HepG2 (cell line): Measurements from ENCODE around the gene PSMB11. TPM values are rescaled to one million over a fixed set of nuclear protein-coding genes. Genes with fewer than 3 reads are reported as not detected.
A peak's percentile ranks its signal among the peaks of the same experiment; 100 is the strongest.

Experiments
- AGO2 ChIP-seq: fragments of 200-400 bp; formaldehyde crosslinking; optimal IDR thresholded peaks from 2 replicates; pipeline ENCODE3; 2017; ENCODE audit warnings: mild to moderate bottlenecking, low read depth, low read length, moderate library complexity
- CHD2 ChIP-seq: IDR thresholded peaks from 2 replicates; pipeline ENCODE4 v1.6.1; 2011; ENCODE audit warnings: low read depth, low read length, improper control_type of control experiment
- FOXP1 ChIP-seq, 2 experiments: fragments of 450-650 bp in 1 of 2; IDR thresholded peaks; 2 replicates each; pipeline ENCODE4 v1.6.1; 2017 to 2018; ENCODE audit warnings: antibody characterized with exemption in 1 of 2
- GATAD1 ChIP-seq: IDR thresholded peaks from 2 replicates; pipeline ENCODE4 v1.6.1; 2016; ENCODE audit warnings: missing genetic modification reagents, missing compliant biosample characterization
- HNF4G ChIP-seq, 2 experiments: sonication (generic) in 1 of 2; formaldehyde crosslinking in 1 of 2; IDR thresholded peaks; 2 replicates each; pipeline versions ENCODE4 v1.4.0 to v1.6.1; 2011 to 2020; ENCODE audit warnings: borderline replicate concordance in 2 of 2, low read depth in 2 of 2, mild to moderate bottlenecking in 2 of 2, low read length in 1 of 2, missing genetic modification reagents in 1 of 2, moderate library complexity in 1 of 2
- KDM5A ChIP-seq: fragments of 200-600 bp; sonication (generic); IDR thresholded peaks from 2 replicates; pipeline ENCODE4 v1.7.0; 2018; ENCODE audit warnings: antibody characterized with exemption, mild to moderate bottlenecking, low read length, borderline replicate concordance
- MAZ ChIP-seq, 2 experiments: sonication (generic) in 1 of 2; formaldehyde crosslinking in 1 of 2; IDR thresholded peaks; 2 replicates each; pipeline versions ENCODE4 v1.5.0 to v1.6.1; 2012 to 2020; ENCODE audit warnings: low read depth in 2 of 2, mild to moderate bottlenecking in 2 of 2, borderline replicate concordance in 1 of 2, improper control_type of control experiment in 1 of 2, low read length in 1 of 2, missing genetic modification reagents in 1 of 2, moderate library complexity in 1 of 2
- MTA1 ChIP-seq: sonication (generic); formaldehyde crosslinking; IDR thresholded peaks from 2 replicates; pipeline ENCODE4 v1.4.0; 2020; ENCODE audit warnings: missing genetic modification reagents, mild to moderate bottlenecking, borderline replicate concordance
- NCOR1 ChIP-seq: fragments of 200-600 bp; sonication (generic); IDR thresholded peaks from 2 replicates; pipeline ENCODE4 v1.7.0; 2017; ENCODE audit warnings: antibody characterized with exemption, low read length, borderline replicate concordance
- SAFB2 ChIP-seq: sonication (generic); formaldehyde crosslinking; IDR thresholded peaks from 2 replicates; pipeline ENCODE4 v1.5.1; 2020; ENCODE audit warnings: missing genetic modification reagents, low read depth, mild to moderate bottlenecking, borderline replicate concordance
- ZBTB14 ChIP-seq: sonication (generic); formaldehyde crosslinking; IDR thresholded peaks from 2 replicates; pipeline ENCODE4 v1.4.0; 2020; ENCODE audit warnings: missing genetic modification reagents
- ZKSCAN8 ChIP-seq: IDR thresholded peaks from 2 replicates; pipeline ENCODE4 v1.6.1; 2016; ENCODE audit warnings: borderline replicate concordance, missing genetic modification reagents, missing compliant biosample characterization
- ZNF275 ChIP-seq: sonication (generic); formaldehyde crosslinking; IDR thresholded peaks from 2 replicates; pipeline ENCODE4 v1.8.0; 2022; ENCODE audit warnings: missing genetic modification reagents, mild to moderate bottlenecking, inconsistent platforms, borderline replicate concordance
- ZNF281 ChIP-seq: sonication (generic); formaldehyde crosslinking; IDR thresholded peaks from 2 replicates; pipeline ENCODE4 v1.4.0; 2020; ENCODE audit warnings: missing genetic modification reagents, borderline replicate concordance
- ZNF292 ChIP-seq: sonication (generic); formaldehyde crosslinking; IDR thresholded peaks from 2 replicates; pipeline ENCODE4 v1.8.1; 2022; ENCODE audit warnings: mild to moderate bottlenecking, low read depth, missing genetic modification reagents, borderline replicate concordance
- ZNF619 ChIP-seq: sonication (generic); formaldehyde crosslinking; IDR thresholded peaks from 2 replicates; pipeline ENCODE4 v1.4.0; 2020; ENCODE audit warnings: mild to moderate bottlenecking, missing genetic modification reagents
- ZNF691 ChIP-seq: sonication (generic); formaldehyde crosslinking; IDR thresholded peaks from 2 replicates; pipeline ENCODE4 v1.4.0; 2020; ENCODE audit warnings: missing genetic modification reagents, low read depth, mild to moderate bottlenecking, borderline replicate concordance
- ZNF777 ChIP-seq: sonication (generic); formaldehyde crosslinking; IDR thresholded peaks from 2 replicates; pipeline ENCODE4 v1.4.0; 2020; ENCODE audit warnings: missing genetic modification reagents
- ZNF850 ChIP-seq: sonication (generic); formaldehyde crosslinking; conservative IDR thresholded peaks from 2 replicates; pipeline ENCODE4 v1.9.0; 2021; ENCODE audit warnings: mild to moderate bottlenecking, missing genetic modification reagents
- ZNF878 ChIP-seq: sonication (generic); formaldehyde crosslinking; IDR thresholded peaks from 2 replicates; pipeline ENCODE4 v1.8.1; 2023; ENCODE audit warnings: mild to moderate bottlenecking, missing genetic modification reagents, moderate library complexity
- ZSCAN25 ChIP-seq: sonication (generic); formaldehyde crosslinking; IDR thresholded peaks from 2 replicates; pipeline ENCODE4 v1.8.0; 2022; ENCODE audit warnings: mild to moderate bottlenecking, missing genetic modification reagents
- polyA plus RNA-seq, 8 experiments: library from polyadenylated mRNA; depleted of rRNA in 3 of 8; stranded (reverse) in 7 of 8; unstranded in 1 of 8; fragments of >200 nt; fragmentation: Illumina TruSeq in 4 of 8; extraction: Trizol in 4 of 8; gene quantifications; 2 replicates each; pipeline versions ENCODE4 v1.2.1 to v1.2.3, GENCODE V29; 2011 to 2016; ENCODE audit warnings: low read depth in 4 of 8, missing spikeins in 1 of 8, mixed read lengths in 1 of 8; ENCODE audit not compliant: insufficient read depth in 1 of 8
- total RNA-seq, 5 experiments: library from RNA; depleted of rRNA; stranded (reverse); fragments of >200 nt; fragmentation: Illumina TruSeq; extraction: Trizol; gene quantifications; 2 replicates each; pipeline ENCODE4 v1.2.3, GENCODE V29; 2016; ENCODE audit warnings: low read depth in 1 of 5

The PSMB11 gene
- total and polyA plus RNA-seq, 2 of the 13 experiments (the other 11 are each of a cell fraction or from before 2014, with no cell fraction given): not detected

- peak; percentile 90; the same call in 1 of the 2 replicates for TF ChIP-seq ZNF878 (CRISPR knock-in tag)
- peak; percentile 100 for TF ChIP-seq ZNF619 (CRISPR knock-in tag)
- no peak for TF ChIP-seq ZNF850 (CRISPR knock-in tag)
- peak; percentile 83 for TF ChIP-seq ZNF777 (CRISPR knock-in tag)
- peak; percentile 84 for TF ChIP-seq CHD2
- peak; percentile 95 for TF ChIP-seq ZBTB14
- TF ChIP-seq FOXP1 (IDR thresholded peaks at IDR 0.05): peak; percentile 81; the same call in 1 of the 2 replicates
- TF ChIP-seq FOXP1 (CRISPR knock-in tag; IDR thresholded peaks at IDR 0.05): peak; percentile 94
- TF ChIP-seq ZSCAN25 (CRISPR knock-in tag): peak; percentile 95
- TF ChIP-seq NCOR1: no peak
- peak; percentile 50; the same call in 1 of the 2 replicates for TF ChIP-seq HNF4G (IDR thresholded peaks at IDR 0.05; ENCODE audit: borderline replicate concordance, low read depth, low read length)
- no peak; the same call in 1 of the 2 replicates for TF ChIP-seq HNF4G (CRISPR knock-in tag; IDR thresholded peaks at IDR 0.05; ENCODE audit: borderline replicate concordance, low read depth)
- peak; percentile 99; the same call in 1 of the 2 replicates for TF ChIP-seq SAFB2
- TF ChIP-seq KDM5A: peak; percentile 72; the same call in 1 of the 2 replicates
- TF ChIP-seq MTA1 (CRISPR knock-in tag): peak; percentile 100
- TF ChIP-seq MAZ (IDR thresholded peaks at IDR 0.05; ENCODE audit: borderline replicate concordance, low read depth, low read length): peak; percentile 97
- peak; percentile 97 for TF ChIP-seq MAZ (CRISPR knock-in tag; IDR thresholded peaks at IDR 0.05; ENCODE audit: low read depth)
- TF ChIP-seq GATAD1 (CRISPR knock-in tag): peak; percentile 86; the same call in 1 of the 2 replicates
- peak; percentile 99 for TF ChIP-seq ZNF691
- peak; percentile 99 for TF ChIP-seq ZNF275
- TF ChIP-seq ZKSCAN8 (CRISPR knock-in tag): peak; percentile 96
- peak; percentile 87 for TF ChIP-seq ZNF281 (CRISPR knock-in tag)
- peak; percentile 100 for TF ChIP-seq ZNF292
- TF ChIP-seq AGO2: peak; percentile 98
These were observed 35.2 kb upstream of the PSMB11 start (continued) for GRCh38 chr14:23006544-23007419.
